ENCODE measurements around the gene ABCC3.

The ABCC3 gene

DNA sequence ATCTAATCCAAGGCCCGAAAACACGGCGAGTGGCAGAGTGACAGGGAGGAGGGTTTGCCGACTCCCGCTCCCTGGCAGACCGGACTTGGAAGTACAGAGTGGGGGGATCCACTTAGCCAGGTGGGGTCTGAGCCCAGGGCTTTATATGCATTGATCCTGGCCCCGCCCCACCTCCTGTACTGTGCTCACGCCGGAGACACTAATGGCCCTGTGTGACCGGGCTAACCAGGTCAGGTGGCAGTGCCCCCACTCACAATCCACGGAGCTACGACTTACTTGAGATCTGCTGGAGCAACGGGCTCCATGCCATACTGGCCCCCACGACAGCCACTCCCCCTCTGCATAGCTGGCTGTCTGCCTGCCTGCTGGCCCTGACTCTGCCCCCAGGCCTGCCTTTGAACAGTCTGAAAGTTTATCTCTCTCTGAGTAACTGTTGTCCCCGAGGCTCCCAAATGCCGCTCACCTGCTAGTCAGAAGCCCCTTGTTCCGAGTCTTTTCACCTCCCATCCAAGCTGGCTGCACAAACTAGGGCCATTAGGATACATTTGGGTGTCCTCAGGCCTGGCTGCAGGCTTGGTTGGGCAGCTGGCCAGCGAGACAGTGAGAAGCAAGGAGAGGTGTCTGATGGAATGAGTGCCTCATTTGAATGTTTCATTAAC, 46.2 kb upstream of the ABCC3 start:
- TF ChIP-seq SUZ12 (IDR thresholded peaks at IDR 0.05) (no peak), L3MBTL2 (conservative IDR thresholded peaks at IDR 0.05) (no peak), FOXA1 (IDR thresholded peaks at IDR 0.05) (no peak), CTBP1 (IDR thresholded peaks at IDR 0.05; ENCODE audit: borderline replicate concordance) (no peak), LEF1 (IDR thresholded peaks at IDR 0.05; ENCODE audit: borderline replicate concordance) (no peak), HDGF (IDR thresholded peaks at IDR 0.05; ENCODE audit: borderline replicate concordance) (no peak), NFRKB (IDR thresholded peaks at IDR 0.05) (no peak), FOXM1 (IDR thresholded peaks at IDR 0.05; ENCODE audit: borderline replicate concordance) (no peak), ELF4 (IDR thresholded peaks at IDR 0.05) (no peak), ARNT (IDR thresholded peaks at IDR 0.05) (no peak), BHLHE40 (IDR thresholded peaks at IDR 0.05; ENCODE audit: borderline replicate concordance) (no peak), TARDBP (IDR thresholded peaks at IDR 0.05) (no peak), SP1 (IDR thresholded peaks at IDR 0.05) (no peak), ZNF384 (IDR thresholded peaks at IDR 0.05) (no peak)
- TF ChIP-seq, protein P1, sequence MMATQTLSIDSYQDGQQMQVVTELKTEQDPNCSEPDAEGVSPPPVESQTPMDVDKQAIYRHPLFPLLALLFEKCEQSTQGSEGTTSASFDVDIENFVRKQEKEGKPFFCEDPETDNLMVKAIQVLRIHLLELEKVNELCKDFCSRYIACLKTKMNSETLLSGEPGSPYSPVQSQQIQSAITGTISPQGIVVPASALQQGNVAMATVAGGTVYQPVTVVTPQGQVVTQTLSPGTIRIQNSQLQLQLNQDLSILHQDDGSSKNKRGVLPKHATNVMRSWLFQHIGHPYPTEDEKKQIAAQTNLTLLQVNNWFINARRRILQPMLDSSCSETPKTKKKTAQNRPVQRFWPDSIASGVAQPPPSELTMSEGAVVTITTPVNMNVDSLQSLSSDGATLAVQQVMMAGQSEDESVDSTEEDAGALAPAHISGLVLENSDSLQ (IDR thresholded peaks at IDR 0.05), result no peak
- CTCF ChIA-PET, result no interaction called here
- no peak for DNase-seq (ENCODE audit: extremely low spot score)
- POLR2A ChIA-PET, result interaction anchor here (0.9 kb wide), 1 partner anchor 9 kb away, joined by 3 read pairs; no protein-coding TSS in a partner anchor

DNA sequence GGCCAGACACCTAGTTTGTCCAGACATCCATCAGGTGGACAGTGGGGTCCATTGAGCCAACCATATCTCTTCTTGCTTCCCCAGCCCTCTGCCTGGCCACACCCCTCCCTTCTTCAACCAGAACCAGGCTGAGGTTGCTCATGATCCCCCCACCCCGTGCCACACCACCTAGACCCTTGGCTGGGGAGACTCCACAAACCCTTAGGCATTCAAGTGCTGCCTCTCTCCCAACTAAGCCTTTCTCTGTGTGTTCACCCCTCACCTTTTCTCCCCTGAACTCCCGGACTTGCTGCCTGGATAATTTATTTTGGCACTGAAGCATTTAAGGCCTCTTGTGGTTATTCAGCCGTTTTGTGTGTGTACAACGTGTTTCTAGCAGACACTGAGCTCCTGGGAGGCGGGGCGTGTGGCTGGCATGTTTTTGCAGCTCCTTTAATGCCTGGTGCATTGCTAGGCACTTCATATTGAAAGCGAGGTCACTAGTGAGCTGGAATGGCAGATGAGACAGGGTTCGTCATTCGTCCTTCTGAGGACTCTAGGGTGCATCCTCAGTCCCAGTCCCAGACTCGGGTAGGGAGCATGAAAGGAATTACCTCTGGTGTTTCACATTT, 45.5 kb upstream of the ABCC3 start:
- TF ChIP-seq FOXM1 (IDR thresholded peaks at IDR 0.05; ENCODE audit: borderline replicate concordance) (no peak), ZNF384 (IDR thresholded peaks at IDR 0.05) (no peak), LEF1 (IDR thresholded peaks at IDR 0.05; ENCODE audit: borderline replicate concordance) (no peak), ELF4 (IDR thresholded peaks at IDR 0.05) (no peak), L3MBTL2 (conservative IDR thresholded peaks at IDR 0.05) (no peak), HDGF (IDR thresholded peaks at IDR 0.05; ENCODE audit: borderline replicate concordance) (no peak), TARDBP (IDR thresholded peaks at IDR 0.05) (no peak)
- TF ChIP-seq, protein P1 (IDR thresholded peaks at IDR 0.05), result no peak
- CTCF ChIA-PET, result no interaction called here
- DNase-seq (ENCODE audit: extremely low spot score), result no peak
- POLR2A ChIA-PET, result interaction anchor here (0.9 kb wide), 1 partner anchor 10 kb away, joined by 3 read pairs; no protein-coding TSS in a partner anchor

DNA sequence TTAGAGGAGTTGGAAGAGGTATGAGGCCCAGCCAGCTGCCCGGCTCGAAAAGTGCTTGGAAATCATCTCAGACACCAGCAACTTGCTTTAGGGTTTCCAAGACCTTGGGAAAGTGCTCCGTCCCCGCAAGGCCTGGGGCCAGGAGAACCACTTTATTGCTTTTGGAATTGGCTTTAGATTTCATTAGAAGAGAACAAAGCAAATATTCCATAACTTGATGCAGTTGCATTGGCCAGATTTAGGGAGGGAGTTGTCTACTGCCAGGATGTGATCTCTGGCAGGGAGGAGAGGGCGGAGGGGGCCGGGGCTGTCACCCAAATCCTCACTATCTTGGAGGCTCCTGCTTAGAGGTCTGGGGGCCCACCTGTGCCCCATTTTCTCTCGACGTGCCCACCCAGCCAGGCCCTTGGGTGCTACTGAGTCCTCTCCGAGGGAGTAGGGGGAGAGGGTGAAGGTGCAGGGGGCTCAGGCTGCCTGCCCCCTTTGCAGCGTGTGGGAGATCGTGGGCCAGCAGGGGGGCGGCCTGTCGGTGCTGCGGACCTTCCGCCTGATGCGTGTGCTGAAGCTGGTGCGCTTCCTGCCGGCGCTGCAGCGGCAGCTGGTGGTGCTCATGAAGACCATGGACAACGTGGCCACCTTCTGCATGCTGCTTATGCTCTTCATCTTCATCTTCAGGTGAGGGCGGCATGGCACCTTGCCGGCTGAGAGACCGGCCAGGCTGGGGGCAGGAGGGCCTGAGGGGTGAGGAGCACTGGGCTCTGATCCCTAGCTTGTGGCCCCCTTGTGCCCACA, 43.5 kb upstream of the ABCC3 start:
- no peak for DNase-seq (ENCODE audit: extremely low spot score)
- CTCF ChIA-PET, result interaction anchor here (1.1 kb wide), 1 partner anchor 8 kb away, joined by 3 read pairs; no protein-coding TSS in a partner anchor
- POLR2A ChIA-PET, result no interaction called here
- no peak for TF ChIP-seq ELF4 (IDR thresholded peaks at IDR 0.05)

DNA sequence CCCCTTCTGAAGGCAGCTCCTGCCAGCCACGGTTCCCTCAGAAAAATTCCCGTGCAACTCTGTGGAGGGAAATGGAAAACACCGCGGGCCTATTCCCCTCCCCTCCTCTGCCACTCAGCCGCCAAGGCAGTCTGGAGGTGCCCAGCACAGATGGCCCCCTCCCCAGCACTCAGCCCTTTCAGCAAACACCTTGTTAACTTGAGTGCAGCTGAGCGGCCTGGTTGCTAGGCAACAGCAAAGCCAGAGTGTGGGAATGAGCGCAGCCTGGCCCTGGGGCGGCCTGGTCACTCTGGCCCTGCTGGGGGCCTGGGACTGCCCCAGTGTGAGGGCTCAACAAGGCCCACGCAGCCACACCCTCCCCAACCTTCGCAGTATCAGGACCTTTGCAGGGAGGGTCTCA, 41.4 kb upstream of the ABCC3 start:
- no peak for TF ChIP-seq ARNT (IDR thresholded peaks at IDR 0.05)
- no peak for TF ChIP-seq NFRKB (IDR thresholded peaks at IDR 0.05)
- no peak for TF ChIP-seq SP1 (IDR thresholded peaks at IDR 0.05)
- no peak for TF ChIP-seq ZNF384 (IDR thresholded peaks at IDR 0.05)
- no peak for TF ChIP-seq FOXK2 (IDR thresholded peaks at IDR 0.05)
- TF ChIP-seq ELF4 (IDR thresholded peaks at IDR 0.05), result no peak
- no peak for TF ChIP-seq LEF1 (IDR thresholded peaks at IDR 0.05; ENCODE audit: borderline replicate concordance)
- no peak for TF ChIP-seq CTBP1 (IDR thresholded peaks at IDR 0.05; ENCODE audit: borderline replicate concordance)
- no peak for TF ChIP-seq BHLHE40 (IDR thresholded peaks at IDR 0.05; ENCODE audit: borderline replicate concordance)
- TF ChIP-seq TARDBP (IDR thresholded peaks at IDR 0.05), result no peak
- TF ChIP-seq FOXM1 (IDR thresholded peaks at IDR 0.05; ENCODE audit: borderline replicate concordance), result no peak
- no peak for TF ChIP-seq FOXA1 (IDR thresholded peaks at IDR 0.05)
- TF ChIP-seq L3MBTL2 (conservative IDR thresholded peaks at IDR 0.05), result no peak
- TF ChIP-seq SUZ12 (IDR thresholded peaks at IDR 0.05), result no peak
- TF ChIP-seq, protein P1 (IDR thresholded peaks at IDR 0.05), result no peak
- no peak for TF ChIP-seq HDGF (IDR thresholded peaks at IDR 0.05; ENCODE audit: borderline replicate concordance)
- ChIA-PET CTCF (no interaction called here), POLR2A (no interaction called here)
- DNase-seq (ENCODE audit: extremely low spot score), result no peak

DNA sequence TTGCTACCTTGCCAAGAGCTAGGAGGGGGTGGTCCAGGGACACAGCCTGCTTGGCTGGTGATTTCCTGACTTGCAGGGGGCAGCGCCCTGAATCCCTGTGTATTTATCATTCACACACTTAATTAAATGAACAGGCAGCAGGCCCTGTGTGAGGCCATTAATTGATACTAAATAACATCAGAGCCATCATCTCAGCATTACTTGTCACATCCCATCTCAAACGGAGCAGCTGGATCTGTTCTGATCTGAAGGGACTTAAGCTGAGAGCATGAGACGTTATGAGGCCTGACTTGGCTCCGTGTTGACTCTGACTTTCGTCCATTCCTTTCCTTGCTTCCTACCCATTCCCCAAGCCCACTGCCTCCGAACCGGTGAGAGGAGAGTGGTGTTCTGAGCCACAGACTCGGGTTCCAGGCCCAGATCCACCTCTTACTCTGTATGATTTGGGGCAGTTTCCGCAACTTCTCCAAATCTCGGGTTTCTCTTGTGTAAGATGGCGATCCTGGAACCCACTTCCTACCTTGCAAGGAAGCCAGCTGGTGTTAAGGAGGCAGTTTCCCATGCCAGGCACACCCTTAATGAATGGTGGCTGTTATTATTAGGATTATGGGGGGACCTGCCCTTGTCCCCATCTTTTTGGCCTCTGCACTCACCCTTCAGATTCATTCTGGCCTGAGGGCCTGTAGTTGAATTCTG, 40.4 kb upstream of the ABCC3 start:
- CTCF ChIA-PET, result no interaction called here
- TF ChIP-seq CTBP1 (IDR thresholded peaks at IDR 0.05; ENCODE audit: borderline replicate concordance) (no peak), ELF4 (IDR thresholded peaks at IDR 0.05) (no peak), FOXK2 (IDR thresholded peaks at IDR 0.05) (no peak), FOXM1 (IDR thresholded peaks at IDR 0.05; ENCODE audit: borderline replicate concordance) (no peak), BHLHE40 (IDR thresholded peaks at IDR 0.05; ENCODE audit: borderline replicate concordance) (no peak), NFRKB (IDR thresholded peaks at IDR 0.05) (no peak), LEF1 (IDR thresholded peaks at IDR 0.05; ENCODE audit: borderline replicate concordance) (no peak), SP1 (IDR thresholded peaks at IDR 0.05) (no peak), FOXA1 (IDR thresholded peaks at IDR 0.05) (no peak), TARDBP (IDR thresholded peaks at IDR 0.05) (no peak), L3MBTL2 (conservative IDR thresholded peaks at IDR 0.05) (no peak), SUZ12 (IDR thresholded peaks at IDR 0.05) (no peak), ARNT (IDR thresholded peaks at IDR 0.05) (no peak), ZNF384 (IDR thresholded peaks at IDR 0.05) (no peak), HDGF (IDR thresholded peaks at IDR 0.05; ENCODE audit: borderline replicate concordance) (no peak)
- TF ChIP-seq, protein P1 (IDR thresholded peaks at IDR 0.05), result no peak
- no peak for DNase-seq (ENCODE audit: extremely low spot score)
- POLR2A ChIA-PET, result no interaction called here

Measured in HEK293T (cell line).